Activated T-helper 9 cell treated with anti-CD3 and anti-CD28 coated beads, Interleukin-2, amount 50 U/mL, for 16 hours (primary cell): ENCODE measurements around the gene EMILIN3.
A peak's percentile ranks its signal among the peaks of the same experiment; 100 is the strongest.

Experiments used
- DNase-seq: peaks from one replicate; pipeline ENCODE4 v3.0.0-alpha.2; 2020; ENCODE audit warnings: low read depth

Gene EMILIN3

DNA sequence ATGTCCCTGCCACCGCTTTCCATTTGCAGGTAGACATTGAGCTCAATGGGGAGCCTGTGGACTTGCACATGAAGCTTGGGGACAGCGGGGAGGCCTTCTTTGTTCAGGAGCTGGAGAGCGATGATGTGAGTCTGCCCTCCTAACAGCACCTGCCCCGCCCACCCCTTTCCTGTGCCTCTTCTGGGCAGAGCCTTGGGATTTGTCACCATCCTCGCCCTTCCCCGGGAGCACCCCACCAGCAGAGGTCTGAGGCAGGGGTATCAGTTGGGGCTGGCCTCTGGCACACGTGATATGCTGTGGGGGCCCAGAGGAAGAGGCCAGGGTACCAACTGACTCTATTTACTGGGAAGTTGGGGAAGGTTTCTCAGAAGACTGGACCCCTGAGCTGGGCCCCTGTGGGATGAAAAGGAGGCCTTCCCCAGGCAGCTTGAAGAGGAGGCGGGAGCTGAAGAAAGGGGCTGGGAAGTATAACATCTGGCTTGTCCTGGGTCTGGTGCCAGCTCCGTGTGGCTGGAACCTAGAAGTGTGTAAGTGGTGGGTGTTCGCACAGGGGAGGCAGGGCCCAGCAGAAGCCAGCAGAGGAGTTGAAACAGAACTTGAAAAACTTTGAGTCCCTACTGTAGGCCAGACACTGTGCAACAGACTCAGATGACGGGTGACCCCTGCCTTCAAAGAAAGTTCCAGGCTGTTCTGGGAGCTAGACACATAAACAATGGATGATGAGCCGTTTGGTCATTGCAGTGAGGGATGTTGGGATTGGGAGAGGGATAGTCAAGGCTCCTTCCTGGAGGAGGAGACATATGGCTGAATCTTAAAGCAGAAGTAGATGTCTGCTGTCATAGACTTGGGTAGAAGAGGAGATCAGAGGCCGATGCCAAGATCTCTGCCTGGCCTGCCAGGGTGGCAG, 18.8 kb downstream of the EMILIN3 start:
- DNase-seq, result no peak

DNA sequence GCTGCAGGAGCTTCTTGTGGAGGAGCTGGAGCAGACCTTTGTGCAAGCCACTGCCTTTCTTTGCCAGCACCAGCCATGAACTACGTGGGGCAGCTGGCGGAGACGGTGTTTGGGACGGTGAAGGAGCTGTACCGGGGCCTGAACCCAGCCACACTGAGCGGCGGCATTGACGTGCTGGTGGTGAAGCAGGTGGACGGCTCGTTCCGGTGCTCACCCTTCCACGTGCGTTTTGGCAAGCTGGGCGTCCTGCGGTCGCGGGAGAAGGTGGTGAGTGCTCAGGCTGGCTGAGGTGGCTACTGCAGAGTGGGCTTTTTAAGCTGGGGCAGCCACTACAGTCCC, 20.9 kb downstream of the EMILIN3 start:
- DNase-seq, result no peak

DNA sequence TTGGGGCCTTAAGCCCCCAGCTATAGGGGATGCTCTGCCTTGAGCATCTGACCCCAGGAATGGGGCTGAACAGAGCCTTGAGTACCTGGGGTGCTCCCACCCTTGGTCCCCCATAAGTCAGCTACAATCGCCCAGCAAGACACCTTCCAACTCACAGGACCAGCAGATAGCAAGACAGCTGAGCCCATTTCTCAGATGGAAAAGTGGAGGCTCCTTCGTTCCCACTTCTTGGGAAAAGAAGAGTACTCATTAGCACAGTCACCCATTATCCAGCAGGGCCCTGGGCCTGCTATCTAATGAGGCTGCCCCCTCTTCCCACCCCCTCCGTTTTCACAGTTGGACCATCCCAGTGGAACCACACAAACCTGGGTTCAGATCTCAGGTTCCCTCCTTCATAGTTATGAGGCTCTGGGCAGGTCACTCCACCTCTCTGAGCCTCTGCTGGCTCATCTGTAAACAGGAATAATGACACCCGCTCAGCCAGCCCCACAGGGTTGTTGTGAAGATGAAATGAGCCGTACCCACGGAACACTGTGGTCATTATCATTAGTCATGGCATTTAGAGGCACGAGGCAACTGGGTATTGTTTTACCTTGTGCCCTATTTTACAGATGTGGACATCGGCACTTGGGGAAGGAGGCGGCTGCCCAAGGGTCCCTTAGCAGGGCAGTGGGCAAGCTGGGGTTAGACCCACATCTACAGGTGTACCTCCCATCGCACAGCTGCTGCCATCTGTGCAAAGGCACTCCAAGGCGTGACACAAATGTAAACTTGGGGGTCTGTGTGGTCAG, 21.5 kb downstream of the EMILIN3 start:
- DNase-seq, result no peak

DNA sequence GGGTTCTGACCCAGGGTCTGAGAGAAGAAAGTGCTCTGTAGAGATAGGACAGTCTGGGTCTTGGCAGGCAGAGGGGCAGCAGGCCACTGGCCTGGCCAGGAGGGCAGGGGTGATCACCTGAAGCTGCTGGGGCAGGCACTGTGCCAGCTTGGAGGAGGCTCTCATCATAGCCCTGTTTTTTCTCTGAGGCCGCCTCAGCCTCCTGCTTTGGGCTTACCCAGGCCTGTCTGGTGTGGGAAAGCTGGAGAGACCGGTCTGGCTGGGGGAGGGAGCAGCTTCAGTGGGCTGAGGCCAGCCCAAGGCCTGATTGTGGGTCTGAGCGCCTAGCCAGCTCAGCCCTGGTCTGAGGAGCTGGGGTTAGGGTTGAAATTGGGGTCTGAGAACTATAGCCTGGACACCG, 22.1 kb downstream of the EMILIN3 start:
- no peak for DNase-seq

DNA sequence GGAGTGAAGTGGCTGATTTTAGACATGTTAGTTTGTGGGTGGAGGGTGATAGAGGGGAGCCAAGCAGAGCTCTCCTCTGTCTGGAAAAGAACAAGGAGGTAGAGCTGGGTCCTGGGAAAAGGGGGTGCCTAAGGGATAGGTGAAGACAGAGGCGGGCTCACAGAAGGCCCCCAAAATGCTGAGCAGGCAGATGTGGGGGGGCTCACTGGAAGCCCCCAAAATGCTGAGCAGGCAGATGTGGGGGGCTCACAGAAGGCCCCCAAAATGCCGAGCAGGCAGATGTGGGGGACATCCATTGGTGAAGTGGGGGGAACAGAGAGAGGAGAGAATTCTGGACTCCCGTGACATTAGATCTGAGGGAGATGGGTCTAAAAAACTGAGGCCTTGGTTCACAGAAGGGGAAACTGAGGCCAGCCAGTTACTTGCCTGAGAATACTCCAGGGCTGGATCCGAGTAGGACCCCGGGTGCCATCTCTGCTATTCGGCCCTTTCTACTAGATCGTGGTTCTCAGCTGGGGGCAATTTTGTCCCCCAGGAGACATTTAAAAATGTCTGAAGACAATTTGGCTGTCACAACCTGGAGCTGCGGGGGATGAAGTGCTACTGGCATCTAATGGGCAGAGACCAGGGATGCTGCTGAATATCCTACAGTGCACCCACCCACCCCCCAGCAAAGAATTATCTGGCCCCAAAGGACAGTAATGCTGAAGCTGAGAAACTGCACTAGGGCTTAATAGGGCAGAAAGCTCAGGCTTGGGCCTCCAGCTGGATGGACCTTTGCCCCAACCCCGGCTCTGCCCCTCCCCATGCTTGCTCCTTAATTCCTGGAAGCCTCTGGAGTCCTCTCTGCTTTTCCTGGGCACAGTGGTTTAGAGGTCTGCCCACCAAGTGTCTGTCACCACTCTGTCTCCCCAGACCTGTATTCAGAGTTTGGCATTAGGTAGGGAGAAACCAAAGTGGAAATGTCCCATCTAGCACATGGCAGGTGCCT, 23.8 kb downstream of the EMILIN3 start:
- DNase-seq, result no peak

DNA sequence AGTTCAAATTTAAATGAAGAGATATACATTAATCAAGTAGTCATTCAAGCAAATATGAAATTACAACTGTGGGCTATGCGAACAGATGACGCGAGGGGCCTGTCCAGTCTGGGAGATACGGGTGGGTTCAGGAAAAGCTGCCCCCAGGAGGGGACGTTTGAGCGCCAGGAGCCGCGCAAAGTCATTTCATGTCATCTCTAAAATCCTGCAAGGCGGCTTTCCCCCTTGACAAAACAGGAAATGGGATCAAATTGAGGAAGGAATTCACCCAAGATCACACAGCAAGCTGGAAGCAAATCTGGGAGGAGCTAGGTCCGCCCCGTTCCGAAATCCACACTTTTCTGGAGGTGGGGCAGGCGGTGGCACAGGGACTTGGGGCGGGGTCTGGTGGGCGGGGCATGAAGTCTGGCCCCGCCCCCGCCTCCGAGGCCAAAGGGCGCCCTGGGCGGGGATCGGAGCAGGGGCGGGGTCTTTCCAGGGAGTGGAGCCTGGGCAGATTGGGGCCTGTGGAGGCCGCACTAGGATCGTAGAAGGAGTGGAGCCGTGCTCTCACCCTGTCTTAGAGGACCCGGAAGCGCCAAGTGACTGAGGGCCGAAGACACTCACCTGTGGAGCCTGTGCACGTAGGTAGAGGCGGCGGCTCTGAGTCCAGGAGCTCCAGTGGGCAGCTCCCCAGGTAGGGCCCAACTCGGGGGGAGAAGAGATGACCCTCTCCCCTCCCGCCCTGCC, 26.1 kb downstream of the EMILIN3 start, which contains the start of gene LPIN3:
Gene LPIN3, plus strand, starts transcription at position 495 of the 729 bp plus-strand sequence. CDS start 4,983 bp downstream, outside the sequence.
- DNase-seq, result peak; percentile 32

DNA sequence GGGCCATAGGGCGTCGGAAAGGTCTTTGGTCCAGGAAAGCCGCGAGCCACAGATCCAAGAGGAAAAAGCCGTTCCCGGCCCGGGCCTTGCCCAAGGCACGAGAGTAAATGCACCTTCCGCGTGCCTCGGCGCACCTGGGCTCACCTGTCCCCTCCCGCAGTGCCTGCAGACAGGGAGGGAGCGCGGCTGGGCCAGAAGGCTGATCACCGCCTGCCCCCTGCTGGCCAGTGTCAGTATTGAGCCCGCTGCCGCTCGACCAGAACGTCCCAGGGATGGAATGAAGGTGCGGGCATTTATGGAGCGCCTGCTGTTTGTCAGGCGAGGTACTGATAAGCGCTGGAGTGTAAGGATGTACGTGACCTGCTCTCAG, 26.7 kb downstream of the EMILIN3 start:
- peak; percentile 73 for DNase-seq

DNA sequence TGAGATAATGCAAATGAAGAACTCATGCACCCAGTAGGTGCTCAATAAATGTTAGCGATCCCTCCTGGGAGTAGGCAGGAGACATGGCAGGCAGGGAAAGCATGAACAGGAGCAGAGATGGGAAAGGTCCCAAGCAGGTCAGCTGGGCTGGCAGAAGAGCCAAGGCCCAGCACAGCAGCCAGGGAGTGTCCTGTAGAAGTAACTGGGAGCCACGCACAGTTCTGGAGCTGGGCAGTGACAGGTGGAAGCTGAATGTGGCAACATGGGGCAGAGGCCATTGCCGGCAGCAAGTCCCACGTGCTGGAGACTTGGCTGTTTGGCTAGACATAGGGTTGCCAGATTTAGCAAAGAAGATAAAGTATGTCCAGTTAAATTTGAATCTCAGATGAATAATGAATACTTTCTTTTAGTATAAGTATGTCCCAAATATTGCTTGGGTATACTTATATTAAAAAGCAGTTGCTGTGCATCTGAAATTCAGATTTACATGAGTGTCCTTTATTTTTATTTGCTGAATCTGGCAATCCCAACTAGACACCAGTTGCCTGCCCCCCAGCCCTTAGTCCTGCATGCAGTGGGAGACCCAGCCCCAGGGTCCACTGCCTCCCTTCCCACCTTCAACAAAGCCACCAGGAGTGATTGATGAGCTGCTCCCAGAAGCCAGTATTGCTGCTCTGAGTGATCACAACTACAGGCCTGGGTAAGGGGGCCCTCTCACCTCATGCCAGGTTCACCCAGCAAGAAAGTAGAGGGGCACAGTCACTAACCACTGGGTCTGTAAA, 29.7 kb downstream of the EMILIN3 start:
- no peak for DNase-seq

DNA sequence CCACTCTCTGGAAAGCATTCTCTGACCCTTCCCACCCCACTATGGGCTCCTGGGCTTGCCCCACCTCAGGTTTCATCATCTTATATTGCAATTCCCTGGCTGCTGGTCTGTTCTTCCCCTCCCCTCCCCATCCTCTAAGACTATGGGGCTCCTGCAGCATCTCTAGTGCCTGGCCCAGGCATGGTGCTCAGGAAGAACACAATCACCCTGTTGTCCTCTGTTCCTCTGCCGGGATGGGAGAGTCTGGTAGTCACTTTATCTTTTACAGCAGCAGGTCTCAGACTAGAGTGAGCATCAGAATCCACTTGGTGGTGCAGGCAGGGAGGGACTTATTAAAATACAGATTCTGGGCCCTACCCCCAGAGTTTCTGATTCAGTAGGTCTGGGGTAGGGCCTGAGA, 31.0 kb downstream of the EMILIN3 start:
- no peak for DNase-seq

DNA sequence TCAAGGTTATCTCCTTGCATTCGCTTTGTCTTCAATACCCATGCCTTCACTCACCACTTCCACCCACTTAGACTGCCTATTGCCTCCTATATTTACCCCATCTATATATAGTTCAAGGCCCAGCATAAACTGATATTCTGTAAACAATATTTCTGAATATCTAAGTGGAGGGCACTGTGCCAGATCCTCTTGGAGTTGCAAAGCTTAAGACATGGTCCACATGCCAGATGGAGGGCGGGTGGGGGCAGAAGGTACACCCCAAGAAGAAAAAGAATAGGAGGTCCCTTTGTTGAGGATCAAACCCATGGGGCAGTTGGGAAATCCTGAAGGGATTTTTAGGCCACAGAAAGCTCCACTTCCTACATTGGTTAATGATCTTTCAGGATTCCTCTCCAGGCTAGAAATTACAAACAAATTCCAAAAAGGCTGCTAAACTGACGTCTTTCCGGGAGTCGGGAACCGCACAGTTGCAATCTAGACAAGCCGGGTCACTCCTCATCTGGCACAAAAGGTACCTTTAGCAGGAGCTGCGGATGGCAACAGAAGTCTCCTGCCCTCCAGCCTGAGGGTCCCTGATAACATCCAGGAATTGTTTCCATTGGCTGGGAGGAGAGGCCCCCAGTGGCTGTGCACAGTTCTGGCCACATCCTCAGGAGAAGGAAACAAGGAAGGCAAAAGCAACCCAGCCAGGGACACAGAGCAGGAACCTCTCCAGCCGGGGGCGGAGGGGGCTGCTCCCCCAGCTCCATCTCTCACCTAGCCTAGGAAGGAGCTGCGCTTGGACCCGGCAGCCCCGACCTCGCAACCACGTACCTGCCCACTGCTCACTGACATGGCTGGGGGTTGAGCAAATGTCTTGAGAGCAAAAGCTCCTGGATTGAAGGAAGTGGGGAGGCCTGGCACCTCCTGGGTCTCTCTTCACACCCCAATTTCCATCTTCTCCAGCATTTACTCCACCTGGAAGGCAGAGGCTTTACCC, 31.9 kb downstream of the EMILIN3 start:
- DNase-seq, result no peak

DNA sequence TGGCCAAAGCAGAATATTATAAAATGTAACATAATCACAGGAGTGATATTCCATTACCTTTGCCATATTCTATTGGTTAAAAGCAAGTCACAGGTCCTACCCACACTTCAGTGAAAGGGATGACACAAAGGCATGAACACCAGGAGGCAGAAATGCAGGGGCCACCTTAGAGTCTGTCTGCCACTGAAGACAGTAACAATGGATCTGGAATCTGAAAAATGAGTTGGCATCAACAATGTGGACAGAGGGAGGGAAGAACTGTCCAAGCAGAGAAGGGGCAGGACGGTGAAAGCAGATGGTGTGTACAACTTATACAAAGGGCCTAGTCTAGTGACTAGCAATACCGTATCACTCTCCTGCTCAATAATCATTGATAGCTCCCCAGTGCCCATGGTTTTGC, 32.6 kb downstream of the EMILIN3 start:
- DNase-seq, result no peak

DNA sequence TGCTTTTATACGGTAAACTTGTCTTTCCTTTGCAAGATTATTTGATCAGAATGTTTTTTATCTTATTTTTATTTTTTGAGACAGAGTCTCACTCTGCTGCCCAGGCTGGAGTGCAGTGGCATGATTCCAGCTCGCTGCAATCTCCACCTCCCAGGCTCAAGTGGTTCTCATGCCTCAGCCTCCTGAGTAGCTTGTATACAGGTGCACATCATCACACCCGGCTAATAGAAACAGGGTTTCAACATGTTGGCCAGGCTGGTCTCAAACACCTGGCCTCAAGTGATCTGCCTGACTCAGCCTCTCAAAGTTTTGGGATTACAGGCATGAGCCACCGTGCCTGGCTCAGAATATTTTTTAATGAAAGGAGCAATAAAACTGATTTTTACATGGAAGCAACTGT, 34.9 kb downstream of the EMILIN3 start:
- no peak for DNase-seq

DNA sequence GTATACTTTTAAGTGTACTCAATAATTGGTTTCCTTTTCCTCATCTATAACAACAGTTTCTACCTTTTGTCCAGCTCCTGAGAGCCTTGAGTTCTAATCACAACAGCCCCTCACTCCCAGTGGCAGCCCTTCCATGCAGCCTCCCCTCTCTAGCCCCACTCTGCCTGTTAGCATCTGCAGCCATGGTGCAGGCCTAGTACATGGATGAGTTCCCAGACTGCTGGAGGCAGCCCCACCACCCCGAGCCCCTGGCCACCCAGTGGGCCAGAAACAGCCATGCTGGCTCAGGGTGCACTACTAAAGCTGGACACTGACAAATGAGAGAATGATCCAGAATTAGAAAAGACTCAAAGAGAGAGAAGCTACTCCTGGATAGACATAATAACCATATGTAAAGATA, 35.7 kb downstream of the EMILIN3 start:
- DNase-seq, result no peak

DNA sequence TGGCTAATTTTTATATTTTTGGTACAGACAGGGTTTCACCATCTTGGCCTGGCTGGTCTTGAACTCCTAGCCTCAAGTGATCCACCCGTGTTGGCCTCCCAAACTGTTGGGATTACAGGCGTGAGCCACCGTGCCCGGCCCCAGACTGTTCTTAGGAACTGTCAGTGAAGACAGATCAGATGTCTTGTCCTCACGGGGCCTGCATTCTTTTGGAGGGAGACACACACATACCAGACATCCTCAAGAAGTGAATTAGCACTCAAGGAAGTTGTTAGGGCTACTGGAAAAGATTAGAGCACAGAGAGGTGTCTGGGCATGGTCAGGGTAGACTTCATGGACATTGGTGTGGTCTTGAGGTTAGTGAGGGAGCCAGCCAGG, 36.3 kb downstream of the EMILIN3 start:
- no peak for DNase-seq

DNA sequence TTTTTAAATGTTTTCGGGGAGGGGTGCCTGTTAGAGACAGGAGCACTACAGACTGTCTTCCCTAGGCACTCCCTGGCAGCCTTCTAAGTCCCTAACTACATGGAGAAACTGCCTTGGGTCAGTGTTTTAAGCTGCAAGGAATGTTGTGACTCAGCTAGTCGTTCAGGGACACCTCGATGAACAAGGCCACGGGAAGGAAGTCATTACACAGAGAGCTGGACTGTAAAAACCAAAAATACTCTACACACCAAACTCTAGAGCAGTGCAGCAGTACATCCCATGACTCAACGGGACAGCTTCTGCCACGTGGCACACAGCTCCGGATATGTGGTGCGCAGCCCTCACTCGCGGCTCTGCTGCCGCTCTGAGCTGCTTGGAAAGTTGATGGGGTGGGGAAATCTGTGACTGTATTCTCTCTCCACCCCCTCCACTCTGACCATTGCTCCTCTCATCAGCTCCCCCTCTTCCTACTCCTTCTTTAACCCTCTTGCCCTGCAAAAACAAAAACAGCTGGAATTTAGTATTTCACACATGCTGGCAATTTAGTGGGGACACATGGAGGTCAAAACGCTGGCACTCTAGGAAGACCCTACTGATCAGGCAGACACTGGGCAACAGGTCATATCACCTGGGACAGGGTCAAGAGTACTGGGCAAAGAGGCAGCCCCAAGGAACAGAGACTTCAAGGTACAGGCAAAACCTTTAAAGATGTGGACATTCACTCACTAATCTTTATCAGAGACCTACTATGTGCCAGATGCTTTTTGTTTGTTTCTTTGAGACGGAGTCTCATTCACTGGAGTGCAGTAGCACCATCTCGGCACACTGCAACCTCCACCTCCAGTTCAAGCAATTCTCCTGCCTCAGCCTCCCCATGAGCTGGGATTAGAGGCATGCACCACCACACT, 36.9 kb downstream of the EMILIN3 start:
- DNase-seq, result peak; percentile 45

DNA sequence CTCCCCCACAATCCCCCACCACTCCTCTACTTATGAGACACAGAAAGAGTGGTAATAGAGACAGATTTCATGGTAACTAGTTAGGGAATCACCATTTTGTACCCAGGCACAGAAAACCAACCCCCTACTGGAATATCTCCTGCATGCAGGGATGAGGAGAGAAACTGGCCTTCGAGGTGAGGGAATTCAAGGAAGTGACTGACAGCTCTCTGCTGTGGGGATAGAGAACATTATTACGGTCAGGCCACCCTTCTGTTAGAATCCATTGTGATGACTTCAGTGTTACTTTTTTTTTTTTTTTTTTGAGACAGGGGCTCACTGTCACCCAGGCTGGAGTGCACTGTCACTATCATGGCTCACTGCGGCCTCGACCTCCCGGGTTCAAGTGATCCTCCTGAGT, 39.4 kb downstream of the EMILIN3 start:
- no peak for DNase-seq

DNA sequence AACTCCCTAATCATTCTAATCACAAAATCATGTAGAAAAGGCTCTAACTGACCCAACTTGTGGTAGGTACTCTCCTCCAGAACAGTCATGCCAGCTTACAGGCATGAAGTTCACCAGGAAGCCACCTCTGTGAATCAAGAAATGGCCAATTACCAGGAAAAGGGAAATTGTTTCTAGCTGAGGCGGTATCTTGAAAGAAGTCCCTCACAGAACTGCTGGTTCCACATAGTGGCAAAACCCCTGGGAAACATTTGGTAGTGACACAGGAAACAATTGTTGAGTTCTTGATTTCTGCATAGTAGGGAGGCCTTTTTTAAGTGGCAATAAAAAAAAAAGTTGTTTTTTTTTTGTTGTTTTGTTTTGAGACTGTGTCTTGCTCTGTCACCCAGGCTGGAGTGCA, 45.6 kb downstream of the EMILIN3 start:
- DNase-seq, result no peak

DNA sequence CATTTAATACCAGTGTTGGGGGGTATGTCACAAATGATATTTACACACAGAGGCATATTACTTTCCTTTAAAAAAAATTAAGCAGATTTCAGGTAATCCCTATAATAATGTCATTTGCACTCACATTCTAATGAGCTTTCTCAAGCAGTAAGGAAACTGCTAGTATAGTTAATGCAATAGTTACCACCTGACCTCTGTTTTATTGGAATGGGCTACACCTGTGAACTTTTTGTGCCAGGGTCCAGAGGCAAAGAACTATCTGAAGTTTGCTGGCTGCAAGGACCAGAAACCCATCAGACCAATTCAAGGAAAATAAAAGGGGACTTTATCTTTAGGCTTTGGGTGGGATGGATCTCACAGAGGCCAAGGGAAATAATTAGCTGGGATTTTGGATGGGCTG, 46.2 kb downstream of the EMILIN3 start:
- DNase-seq, result no peak
